ENCODE measurements around the gene GABRR1. TPM values are rescaled to one million over a fixed set of nuclear protein-coding genes. Genes with fewer than 3 reads are reported as not detected.

Gene GABRR1
- total and polyA plus RNA-seq, 2 donors (not counting 1 experiment from before 2014, with no cell fraction given): not detected

DNA sequence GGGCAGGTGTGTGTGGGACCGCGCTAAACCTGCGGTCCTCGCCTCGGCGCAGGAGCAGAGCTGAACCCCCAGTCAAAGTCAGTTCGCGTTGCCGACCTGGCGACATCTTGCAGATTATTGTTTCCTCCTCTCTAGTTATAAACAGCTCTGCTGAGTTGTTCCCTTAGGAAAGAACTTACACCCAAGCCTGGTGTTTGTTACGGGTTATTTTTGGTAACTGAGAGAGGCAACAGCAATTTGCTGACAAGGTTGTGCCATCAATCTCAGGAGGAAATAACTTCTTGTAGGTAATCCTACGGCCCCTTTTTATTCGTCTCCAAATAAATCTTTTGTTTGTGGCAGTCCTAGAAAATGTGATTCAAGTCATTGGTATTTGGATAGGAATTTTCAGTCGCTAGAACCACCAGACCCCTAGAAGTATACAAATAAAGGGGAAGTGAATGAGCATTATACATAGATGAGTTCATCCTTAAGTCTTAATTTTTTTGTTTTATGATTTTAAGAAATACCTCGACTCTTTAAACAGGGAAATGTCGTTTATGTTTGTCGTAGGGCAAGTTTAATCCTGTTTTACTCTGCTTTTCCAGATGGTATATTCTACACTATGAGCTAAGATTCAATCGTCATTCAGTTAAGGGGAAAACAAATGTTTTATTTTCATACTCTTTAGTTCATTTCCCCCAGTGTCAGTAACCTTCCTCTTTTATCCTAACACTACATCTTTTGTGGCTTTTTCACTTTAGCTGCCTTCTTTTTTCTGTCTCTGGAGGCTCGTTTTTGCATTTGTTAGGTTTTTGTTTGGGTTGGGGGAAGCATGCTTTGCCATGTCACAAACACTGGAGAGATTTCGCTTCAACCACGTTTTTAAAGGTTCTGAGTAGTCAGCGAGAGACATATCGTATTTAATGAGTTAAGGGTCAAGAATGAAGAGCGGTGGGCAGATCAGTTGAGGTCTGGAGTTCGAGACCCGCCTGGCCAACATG, 70.1 kb downstream of the GABRR1 start:
- TF ChIP-seq, protein P1, sequence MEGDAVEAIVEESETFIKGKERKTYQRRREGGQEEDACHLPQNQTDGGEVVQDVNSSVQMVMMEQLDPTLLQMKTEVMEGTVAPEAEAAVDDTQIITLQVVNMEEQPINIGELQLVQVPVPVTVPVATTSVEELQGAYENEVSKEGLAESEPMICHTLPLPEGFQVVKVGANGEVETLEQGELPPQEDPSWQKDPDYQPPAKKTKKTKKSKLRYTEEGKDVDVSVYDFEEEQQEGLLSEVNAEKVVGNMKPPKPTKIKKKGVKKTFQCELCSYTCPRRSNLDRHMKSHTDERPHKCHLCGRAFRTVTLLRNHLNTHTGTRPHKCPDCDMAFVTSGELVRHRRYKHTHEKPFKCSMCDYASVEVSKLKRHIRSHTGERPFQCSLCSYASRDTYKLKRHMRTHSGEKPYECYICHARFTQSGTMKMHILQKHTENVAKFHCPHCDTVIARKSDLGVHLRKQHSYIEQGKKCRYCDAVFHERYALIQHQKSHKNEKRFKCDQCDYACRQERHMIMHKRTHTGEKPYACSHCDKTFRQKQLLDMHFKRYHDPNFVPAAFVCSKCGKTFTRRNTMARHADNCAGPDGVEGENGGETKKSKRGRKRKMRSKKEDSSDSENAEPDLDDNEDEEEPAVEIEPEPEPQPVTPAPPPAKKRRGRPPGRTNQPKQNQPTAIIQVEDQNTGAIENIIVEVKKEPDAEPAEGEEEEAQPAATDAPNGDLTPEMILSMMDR (conservative IDR thresholded peaks at IDR 0.05 in 1 of 2, IDR thresholded peaks at IDR 0.05 in 1 of 2; ENCODE audit: low read depth in 1 of 2, low read length in 2 of 2): no peak
- no peak for TF ChIP-seq EZH2 (IDR thresholded peaks at IDR 0.05; ENCODE audit: low read length, missing control alignments)
- Histone ChIP-seq H3K9ac (ENCODE audit: insufficient read depth, low read length) (peak overlapping the region; percentile 67), H3K4me3 (replicated peaks in 1 of 4; ENCODE audit: control extremely low read depth in 1 of 4, insufficient read depth in 1 of 4, low read depth in 3 of 4, low read length in 4 of 4) (peak overlapping the region; percentile 30 to 81 (median 66)), H3K36me3 (ENCODE audit: control insufficient read depth, insufficient read depth, low read length) (no peaks in the 10 kb centered on the region), H3K27me3 (ENCODE audit: control insufficient read depth, insufficient read depth, low read length) (no peaks in the 10 kb centered on the region), H3K9me3 (ENCODE audit: control insufficient read depth, insufficient read depth, low read depth, low read length) (no peaks in the 10 kb centered on the region), H2AFZ (ENCODE audit: low read length) (peak overlapping the region; percentile 70), H3K4me1 (ENCODE audit: control insufficient read depth, extremely low read depth, insufficient read depth, low read length) (peaks cover 3% of the 10 kb centered on the region), H3K27ac (ENCODE audit: insufficient read depth, low read length) (peak overlapping the region; percentile 54), H3K4me2 (ENCODE audit: extremely low read depth, insufficient read depth, low read length) (peak overlapping the region; percentile 96), H4K20me1 (ENCODE audit: control insufficient read depth, extremely low read depth, insufficient read depth, low read length) (no peaks in the 10 kb centered on the region), H3K79me2 (ENCODE audit: control insufficient read depth, insufficient read depth, low read length) (no peaks in the 10 kb centered on the region)
- peak; percentile 40 to 75 for DNase-seq (ENCODE audit: low read depth in 2 of 2)

DNA sequence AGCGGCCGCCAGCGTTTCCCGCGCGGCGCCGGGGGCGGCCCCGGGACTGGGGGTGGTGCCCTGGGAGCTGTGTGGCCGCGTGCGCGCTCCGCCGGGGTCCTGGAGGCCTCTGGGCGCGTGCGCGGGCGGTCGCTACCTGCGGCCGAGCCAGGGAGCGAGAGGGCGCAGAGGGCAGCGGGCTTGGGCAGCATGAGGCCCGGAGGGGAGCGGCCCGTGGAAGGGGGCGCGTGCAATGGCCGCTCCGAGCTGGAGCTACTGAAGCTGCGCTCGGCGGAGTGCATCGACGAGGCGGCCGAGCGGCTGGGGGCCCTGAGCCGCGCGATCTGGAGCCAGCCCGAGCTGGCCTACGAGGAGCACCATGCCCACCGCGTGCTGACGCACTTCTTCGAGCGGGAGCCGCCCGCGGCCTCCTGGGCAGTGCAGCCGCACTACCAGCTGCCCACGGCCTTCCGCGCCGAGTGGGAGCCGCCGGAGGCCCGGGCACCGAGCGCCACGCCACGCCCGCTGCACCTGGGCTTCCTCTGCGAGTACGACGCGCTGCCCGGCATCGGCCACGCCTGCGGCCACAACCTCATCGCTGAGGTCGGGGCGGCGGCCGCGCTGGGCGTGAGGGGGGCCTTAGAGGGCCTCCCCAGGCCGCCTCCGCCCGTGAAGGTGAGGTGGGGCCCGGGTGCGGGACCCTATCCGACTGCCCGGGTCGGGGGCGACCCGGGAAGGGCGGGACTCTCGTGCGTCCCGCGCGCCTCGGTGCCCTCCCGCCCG, 71.0 kb downstream of the GABRR1 start, which contains the start of gene PM20D2:
PM20D2 (plus strand) TSS at position 100 of the 762 bp plus-strand sequence; CDS start at position 190, 90 bp downstream.
- DNase-seq (ENCODE audit: low read depth in 2 of 2): peak; percentile 41 to 51

More for the DNA sequence above, 71.0 kb downstream of the GABRR1 start, which contains the start of gene PM20D2:
- no peaks in the 10 kb centered on the region for H3K36me3 ChIP-seq (ENCODE audit: control insufficient read depth, insufficient read depth, low read length)
- TF ChIP-seq, protein P1 (conservative IDR thresholded peaks at IDR 0.05 in 1 of 2, IDR thresholded peaks at IDR 0.05 in 1 of 2; ENCODE audit: low read depth in 1 of 2, low read length in 2 of 2): no peak
- TF ChIP-seq EZH2 (IDR thresholded peaks at IDR 0.05; ENCODE audit: low read length, missing control alignments): no peak
- H3K4me3 ChIP-seq (replicated peaks in 1 of 4; ENCODE audit: control extremely low read depth in 1 of 4, insufficient read depth in 1 of 4, low read depth in 3 of 4, low read length in 4 of 4): peak within 1 kb of the TSS; percentile 30 to 81 (median 66)
- peak within 1 kb of the TSS; percentile 96 for H3K4me2 ChIP-seq (ENCODE audit: extremely low read depth, insufficient read depth, low read length)
- H2AFZ ChIP-seq (ENCODE audit: low read length): peak within 1 kb of the TSS; percentile 70
- no peaks in the 10 kb centered on the region for H3K79me2 ChIP-seq (ENCODE audit: control insufficient read depth, insufficient read depth, low read length)
- peak within 1 kb of the TSS; percentile 54 for H3K27ac ChIP-seq (ENCODE audit: insufficient read depth, low read length)
- no peaks in the 10 kb centered on the region for H4K20me1 ChIP-seq (ENCODE audit: control insufficient read depth, extremely low read depth, insufficient read depth, low read length)
- peak within 1 kb of the TSS; percentile 67 for H3K9ac ChIP-seq (ENCODE audit: insufficient read depth, low read length)
- no peaks in the 10 kb centered on the region for H3K9me3 ChIP-seq (ENCODE audit: control insufficient read depth, insufficient read depth, low read depth, low read length)
- H3K27me3 ChIP-seq (ENCODE audit: control insufficient read depth, insufficient read depth, low read length): no peaks in the 10 kb centered on the region
- peaks cover 3% of the 10 kb centered on the region for H3K4me1 ChIP-seq (ENCODE audit: control insufficient read depth, extremely low read depth, insufficient read depth, low read length)
